DND-41 (cell line): ENCODE results near the gene ASB13.

ENCODE experiments used
- ATAC-seq: fragments of 200-7000 bp; cut with Tn5 transposase; 3 replicates; pipeline ENCODE4 v1.9.1; 2021; ENCODE audit warnings: low read depth; ENCODE audit not compliant: insufficient read depth
- DNase-seq: peaks from one replicate; pipeline ENCODE4 v3.0.0-alpha.2; 2020
- H2AFZ ChIP-seq: 2 replicates; pipeline ENCODE4 v1.6.0; 2012; ENCODE audit warnings: low read depth, low read length
- H3K27ac ChIP-seq: 2 replicates; pipeline ENCODE4 v1.5.1; 2012; ENCODE audit warnings: low read length, inconsistent platforms
- H3K27me3 ChIP-seq: fragments of 200-600 bp; sonication (generic); 2 replicates; pipeline ENCODE4 v1.6.0; 2012; ENCODE audit warnings: low read length, mild to moderate bottlenecking, inconsistent platforms; ENCODE audit not compliant: insufficient read depth, poor library complexity
- H3K36me3 ChIP-seq: 2 replicates; pipeline ENCODE4 v1.5.1; 2012; ENCODE audit warnings: low read length, inconsistent platforms; ENCODE audit not compliant: insufficient read depth
- H3K4me1 ChIP-seq: 2 replicates; pipeline ENCODE4 v1.5.1; 2012; ENCODE audit warnings: mild to moderate bottlenecking, low read length; ENCODE audit not compliant: insufficient read depth
- H3K4me2 ChIP-seq: 2 replicates; pipeline ENCODE4 v1.6.0; 2012; ENCODE audit warnings: mild to moderate bottlenecking, moderate library complexity, low read length, inconsistent platforms; ENCODE audit not compliant: insufficient read depth
- H3K4me3 ChIP-seq, 2 experiments: fragments of 200-600 bp in 1 of 2; shearing (Covaris generic) in 1 of 2; 2 replicates each; pipeline ENCODE4 v1.5.1; 2012 to 2016; ENCODE audit warnings: inconsistent platforms in 2 of 2, low read length in 2 of 2, mild to moderate bottlenecking in 2 of 2, low read depth in 1 of 2, moderate library complexity in 1 of 2
- H3K79me2 ChIP-seq: 2 replicates; pipeline ENCODE4 v1.6.0; 2012; ENCODE audit warnings: low read length, inconsistent platforms; ENCODE audit not compliant: insufficient read depth
- H3K9ac ChIP-seq: 2 replicates; pipeline ENCODE4 v1.6.0; 2012; ENCODE audit warnings: low read depth, mild to moderate bottlenecking, inconsistent platforms, low read length, moderate library complexity
- H3K9me3 ChIP-seq: 2 replicates; pipeline ENCODE4 v1.5.1; 2012; ENCODE audit warnings: low read length, moderate library complexity, mild to moderate bottlenecking, inconsistent platforms; ENCODE audit not compliant: insufficient read depth, severe bottlenecking
- H4K20me1 ChIP-seq: 2 replicates; pipeline ENCODE4 v1.6.0; 2012; ENCODE audit warnings: low read length; ENCODE audit not compliant: insufficient read depth
- EZH2 ChIP-seq: IDR thresholded peaks from 3 replicates; pipeline ENCODE4 v1.6.1; 2012; ENCODE audit warnings: borderline replicate concordance, low read depth, mild to moderate bottlenecking, moderate library complexity, low read length, inconsistent platforms; ENCODE audit not compliant: severe bottlenecking
- TF ChIP-seq, protein P1 (sequence below): IDR thresholded peaks from 2 replicates; pipeline ENCODE4 v1.5.1; 2012; ENCODE audit warnings: borderline replicate concordance, low read length, moderate library complexity, mild to moderate bottlenecking; ENCODE audit not compliant: poor library complexity, severe bottlenecking; ENCODE audit errors: extremely low read depth

Gene ASB13

DNA sequence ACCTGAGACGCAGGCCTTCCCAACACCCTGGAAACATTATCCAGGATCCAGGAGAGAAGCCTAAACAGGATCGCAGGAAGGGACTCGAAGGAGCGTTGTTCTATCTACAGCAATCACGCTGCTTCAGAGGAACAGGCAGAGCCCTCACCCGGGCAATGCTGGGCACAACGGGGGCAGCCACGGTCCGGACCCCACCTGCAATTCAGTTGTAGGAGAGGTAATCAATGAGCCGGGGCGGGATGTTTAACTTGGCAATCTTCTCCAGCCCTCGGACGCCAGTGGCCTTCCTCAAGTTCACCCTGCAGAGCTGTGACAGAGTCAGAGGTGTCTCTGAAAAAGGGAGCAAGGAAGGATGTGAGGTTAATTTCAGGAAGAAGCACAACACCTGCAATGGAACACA is 25.9 kb downstream of the ASB13 start:
- Histone ChIP-seq H3K9ac (no peak overlapping the region), H4K20me1 (no peaks in the 10 kb centered on the region; the same call in 1 of the 2 replicates), H3K4me1 (peaks cover 2% of the 10 kb centered on the region; the same call in 1 of the 2 replicates), H3K79me2 (no peaks in the 10 kb centered on the region), H3K36me3 (no peaks in the 10 kb centered on the region), H3K9me3 (no peaks in the 10 kb centered on the region), H3K4me3 (no peak overlapping the region), H2AFZ (no peak overlapping the region), H3K27ac (no peak overlapping the region), H3K4me2 (no peak overlapping the region), H3K27me3 (no peaks in the 10 kb centered on the region)
- DNase-seq (no peak), ATAC-seq (no peak)
- TF ChIP-seq, protein P1, sequence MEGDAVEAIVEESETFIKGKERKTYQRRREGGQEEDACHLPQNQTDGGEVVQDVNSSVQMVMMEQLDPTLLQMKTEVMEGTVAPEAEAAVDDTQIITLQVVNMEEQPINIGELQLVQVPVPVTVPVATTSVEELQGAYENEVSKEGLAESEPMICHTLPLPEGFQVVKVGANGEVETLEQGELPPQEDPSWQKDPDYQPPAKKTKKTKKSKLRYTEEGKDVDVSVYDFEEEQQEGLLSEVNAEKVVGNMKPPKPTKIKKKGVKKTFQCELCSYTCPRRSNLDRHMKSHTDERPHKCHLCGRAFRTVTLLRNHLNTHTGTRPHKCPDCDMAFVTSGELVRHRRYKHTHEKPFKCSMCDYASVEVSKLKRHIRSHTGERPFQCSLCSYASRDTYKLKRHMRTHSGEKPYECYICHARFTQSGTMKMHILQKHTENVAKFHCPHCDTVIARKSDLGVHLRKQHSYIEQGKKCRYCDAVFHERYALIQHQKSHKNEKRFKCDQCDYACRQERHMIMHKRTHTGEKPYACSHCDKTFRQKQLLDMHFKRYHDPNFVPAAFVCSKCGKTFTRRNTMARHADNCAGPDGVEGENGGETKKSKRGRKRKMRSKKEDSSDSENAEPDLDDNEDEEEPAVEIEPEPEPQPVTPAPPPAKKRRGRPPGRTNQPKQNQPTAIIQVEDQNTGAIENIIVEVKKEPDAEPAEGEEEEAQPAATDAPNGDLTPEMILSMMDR, result no peak
- no peak for TF ChIP-seq EZH2

DNA sequence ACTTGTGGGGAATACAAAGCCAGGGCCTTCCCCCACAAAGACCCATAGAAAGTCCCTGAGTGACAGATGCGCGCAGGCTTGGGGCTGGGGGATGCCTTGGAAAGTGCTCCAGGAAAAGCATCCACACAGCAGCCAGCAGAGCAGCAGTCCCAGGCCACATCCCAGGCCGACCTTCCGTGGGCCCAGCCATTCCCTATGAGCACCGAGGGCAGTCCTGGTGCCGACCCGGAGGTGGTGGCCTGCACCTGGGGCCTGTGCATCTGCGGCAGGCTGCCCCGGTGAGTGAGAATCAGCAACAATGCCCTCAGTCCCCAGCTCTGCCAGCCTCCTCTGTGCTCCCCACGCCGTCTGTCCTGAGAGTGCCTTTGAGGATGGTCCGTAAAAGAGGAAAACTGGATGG is 26.4 kb downstream of the ASB13 start:
- Histone ChIP-seq H4K20me1 (no peaks in the 10 kb centered on the region; the same call in 1 of the 2 replicates), H3K4me1 (no peaks in the 10 kb centered on the region), H3K9me3 (no peaks in the 10 kb centered on the region), H3K36me3 (no peaks in the 10 kb centered on the region), H3K9ac (no peak overlapping the region), H3K79me2 (no peaks in the 10 kb centered on the region), H3K4me3 (no peak overlapping the region), H3K4me2 (no peak overlapping the region), H3K27me3 (no peaks in the 10 kb centered on the region), H3K27ac (no peak overlapping the region), H2AFZ (no peak overlapping the region)
- DNase-seq, result no peak
- no peak for TF ChIP-seq EZH2
- TF ChIP-seq, protein P1, result no peak
- no peak for ATAC-seq

DNA sequence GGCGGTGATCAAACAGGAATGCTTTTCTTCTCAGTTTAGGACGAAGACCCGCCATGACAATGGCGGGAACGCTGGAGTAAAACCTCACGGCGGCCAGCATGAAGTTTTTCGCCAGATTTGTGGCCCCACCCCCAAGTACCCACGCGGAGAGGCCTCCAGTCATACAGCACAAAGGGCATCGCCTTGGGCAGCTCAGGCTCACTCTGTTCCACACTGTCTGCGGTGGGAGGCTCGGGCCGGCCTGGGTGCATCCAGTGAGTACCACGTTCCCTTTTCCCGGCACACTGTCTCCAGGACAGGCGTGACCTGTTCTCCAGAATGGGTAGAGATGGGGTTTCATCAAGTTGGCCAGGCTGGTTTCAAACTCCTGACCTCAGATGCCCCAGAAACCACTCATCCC is 27.3 kb downstream of the ASB13 start:
- H3K4me1 ChIP-seq, result no peaks in the 10 kb centered on the region
- H3K27ac ChIP-seq, result no peak overlapping the region
- H2AFZ ChIP-seq, result no peak overlapping the region
- H3K27me3 ChIP-seq, result no peaks in the 10 kb centered on the region
- DNase-seq (no peak), ATAC-seq (no peak)
- H3K9ac ChIP-seq, result no peak overlapping the region
- no peaks in the 10 kb centered on the region; the same call in 1 of the 2 replicates for H4K20me1 ChIP-seq
- H3K4me2 ChIP-seq, result no peak overlapping the region
- TF ChIP-seq, protein P1, result no peak
- no peak for TF ChIP-seq EZH2
- no peaks in the 10 kb centered on the region for H3K36me3 ChIP-seq
- no peaks in the 10 kb centered on the region for H3K79me2 ChIP-seq
- no peaks in the 10 kb centered on the region for H3K9me3 ChIP-seq
- H3K4me3 ChIP-seq, result no peak overlapping the region

DNA sequence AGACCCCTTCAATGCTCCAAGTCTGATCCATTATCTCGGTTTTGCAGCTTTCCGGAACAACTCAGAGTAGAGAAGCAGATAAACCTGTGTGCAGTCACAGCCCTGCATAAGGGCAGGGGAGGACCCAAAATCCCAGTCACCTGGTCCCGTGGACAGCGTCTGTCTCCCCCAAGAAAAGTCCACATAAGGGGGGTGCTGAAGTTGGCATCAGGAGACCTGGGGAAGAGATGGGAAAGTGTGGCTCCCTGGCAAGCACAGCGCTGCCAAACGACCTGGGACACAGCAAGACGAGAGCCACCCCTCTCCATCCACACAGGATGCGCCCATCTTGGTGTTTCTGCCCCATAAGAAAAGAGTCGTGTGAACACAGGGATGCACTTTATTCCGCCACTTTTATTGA is 27.9 kb downstream of the ASB13 start:
- ATAC-seq (no peak), DNase-seq (no peak)
- no peak overlapping the region for H3K27ac ChIP-seq
- no peak overlapping the region for H3K9ac ChIP-seq
- no peaks in the 10 kb centered on the region for H3K4me1 ChIP-seq
- H3K9me3 ChIP-seq, result no peaks in the 10 kb centered on the region
- no peaks in the 10 kb centered on the region for H3K27me3 ChIP-seq
- no peak overlapping the region for H3K4me2 ChIP-seq
- H3K4me3 ChIP-seq, result no peak overlapping the region
- H3K79me2 ChIP-seq, result no peaks in the 10 kb centered on the region
- no peak overlapping the region for H2AFZ ChIP-seq
- TF ChIP-seq, protein P1, result no peak
- no peak for TF ChIP-seq EZH2
- no peaks in the 10 kb centered on the region; the same call in 1 of the 2 replicates for H4K20me1 ChIP-seq
- no peaks in the 10 kb centered on the region for H3K36me3 ChIP-seq
